GM19238 (cell line): ENCODE results near the gene TTC39B.

Experiments used
- DNase-seq: peaks from one replicate; pipeline ENCODE4 v3.0.0; 2011; ENCODE audit warnings: low spot score; ENCODE audit not compliant: insufficient read length

The TTC39B gene

DNA sequence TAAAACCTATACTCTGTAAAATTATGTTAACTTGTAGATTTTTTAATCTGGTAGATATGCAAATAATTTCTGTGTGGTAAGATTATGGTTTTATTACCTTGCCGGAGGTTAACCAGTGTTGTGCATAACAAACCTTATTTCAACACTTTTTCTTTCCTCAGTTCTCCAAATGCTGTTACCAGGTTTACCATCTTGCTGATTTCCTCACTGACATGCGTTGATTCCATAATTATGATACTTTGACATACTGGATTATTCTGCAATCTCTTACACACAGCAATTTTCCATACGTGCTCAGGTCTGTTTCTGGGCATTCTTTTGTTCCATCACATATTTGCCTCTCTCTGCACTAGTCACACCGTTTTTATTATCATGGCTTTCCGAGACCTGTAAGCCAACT lies 77.6 kb downstream of the TTC39B start:
- DNase-seq = no peak

- DNase-seq = no peak
Observed at GRCh38 chr9:15227491-15227890, 79.5 kb downstream of the TTC39B start.

- DNase-seq = no peak
Observed at GRCh38 chr9:15225564-15226126, 81.4 kb downstream of the TTC39B start.

GRCh38 chr9:15222313-15222712 lies 84.7 kb downstream of the TTC39B start:
- DNase-seq = no peak

GRCh38 chr9:15221746-15222145 lies 85.3 kb downstream of the TTC39B start:
- DNase-seq = no peak

DNA sequence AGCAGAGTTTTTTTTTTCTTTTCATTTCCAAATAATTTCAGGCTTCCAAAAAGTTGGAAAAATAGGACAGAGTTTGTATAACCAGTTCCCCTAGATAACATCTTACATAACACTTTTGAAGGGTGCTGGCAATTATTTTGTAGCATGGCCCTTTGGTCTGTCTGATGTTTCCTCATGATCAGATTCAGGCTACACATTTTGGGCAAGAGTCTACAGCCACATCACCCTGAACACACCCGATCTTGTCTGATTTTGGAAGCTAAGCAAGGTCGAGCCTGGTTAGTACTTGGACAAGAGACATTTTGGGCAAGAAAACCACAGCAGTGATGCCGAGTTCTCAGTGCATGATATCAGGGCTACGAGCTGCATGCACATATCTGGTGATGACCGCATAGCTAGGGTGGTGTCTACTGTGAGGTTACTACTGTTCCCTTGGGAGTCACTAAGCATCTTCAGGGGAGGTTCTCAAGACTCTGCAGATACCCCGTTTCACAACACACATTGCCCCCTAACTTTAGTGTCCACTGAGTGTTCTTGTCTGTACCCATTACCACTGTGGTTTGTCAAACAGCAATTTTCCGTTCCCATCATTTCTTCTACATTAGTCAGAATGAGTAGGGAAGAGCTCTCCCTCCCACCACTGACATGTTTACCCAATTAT lies 86.2 kb downstream of the TTC39B start:
- no peak for DNase-seq

DNA sequence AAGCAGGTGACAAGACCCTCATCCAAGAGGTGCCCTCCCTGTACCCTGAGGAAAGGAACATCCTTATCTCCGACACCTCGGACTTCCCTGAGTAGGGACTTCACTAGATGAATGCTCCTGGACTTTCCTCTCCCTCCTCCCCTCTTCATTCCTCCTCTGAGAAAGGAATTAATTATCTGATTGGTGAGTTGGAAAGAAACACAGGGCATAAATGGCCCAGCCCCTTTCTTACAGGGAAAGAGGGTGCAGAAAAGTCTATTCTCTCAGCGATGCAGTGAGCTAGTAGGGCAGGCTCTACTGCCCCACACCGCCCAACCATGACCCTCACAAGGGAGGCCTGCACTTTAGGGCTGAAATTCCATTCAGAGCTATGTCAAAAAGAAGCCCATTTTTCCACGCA lies 87.5 kb downstream of the TTC39B start:
- DNase-seq = no peak

DNA sequence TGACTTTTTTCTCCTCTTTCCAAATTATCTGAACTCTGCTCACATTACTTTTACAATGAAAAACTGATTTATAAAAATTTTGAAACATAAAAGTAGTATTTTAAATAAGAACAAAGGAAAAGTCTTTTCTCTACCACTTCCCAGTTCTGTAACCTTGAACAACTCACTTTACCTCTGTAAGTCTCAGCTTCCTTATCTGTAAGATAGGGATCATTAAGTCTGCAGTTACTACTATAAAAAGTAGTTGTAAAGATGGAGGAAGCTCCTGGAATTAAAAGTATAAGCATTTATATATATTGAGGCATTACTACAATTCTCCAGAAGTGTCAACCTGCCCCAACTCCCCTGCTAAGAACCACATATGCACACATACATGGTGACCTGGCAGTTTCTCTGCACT lies 88.0 kb downstream of the TTC39B start:
- DNase-seq = no peak

DNA sequence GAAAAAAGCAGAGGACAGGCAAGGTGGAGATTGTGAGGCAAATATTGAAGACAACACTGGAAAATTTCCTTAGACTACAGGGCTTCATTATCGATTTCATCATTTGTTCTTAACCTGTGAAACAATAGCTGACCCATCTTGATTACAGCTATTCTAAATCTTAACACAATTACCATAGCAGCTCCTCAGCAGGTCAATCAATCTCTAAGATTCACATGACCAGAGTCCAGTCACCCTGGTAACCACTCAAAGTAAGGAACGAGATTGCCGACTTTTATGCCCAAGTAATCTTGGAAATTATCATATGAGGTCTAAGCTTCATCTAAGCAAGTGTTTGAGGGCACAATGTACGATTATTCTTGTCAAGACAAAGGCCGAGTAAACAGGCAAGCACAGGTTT lies 93.8 kb downstream of the TTC39B start:
- DNase-seq = no peak

GRCh38 chr9:15211815-15212495 lies 95.1 kb downstream of the TTC39B start:
- DNase-seq = no peak

- peak; percentile 14 for DNase-seq
Observed at GRCh38 chr9:15211160-15211814, 95.7 kb downstream of the TTC39B start.

GRCh38 chr9:15206903-15207696 lies 99.9 kb downstream of the TTC39B start:
- DNase-seq = no peak

- DNase-seq = no peak
Observed at GRCh38 chr9:15205632-15206420, 101.2 kb downstream of the TTC39B start.

DNA sequence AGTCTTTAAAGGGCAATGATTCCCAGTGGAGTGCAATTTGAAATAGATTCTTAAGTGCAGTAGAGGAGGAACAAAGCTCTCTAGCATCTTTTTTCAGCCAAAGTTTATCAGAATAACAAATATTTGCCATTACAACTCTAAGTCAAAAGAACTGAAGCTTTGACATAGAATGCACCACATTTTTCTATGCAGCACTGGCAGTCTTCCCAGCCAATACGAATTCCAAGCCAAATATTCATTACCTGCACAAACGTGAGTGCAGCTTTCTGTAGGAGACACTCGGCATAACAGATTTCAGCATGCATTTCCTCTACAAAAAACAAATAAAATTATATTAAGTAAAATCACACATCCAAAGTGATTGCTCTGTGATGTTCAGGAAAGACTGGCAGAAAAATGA lies 103.4 kb downstream of the TTC39B start:
- no peak for DNase-seq

DNA sequence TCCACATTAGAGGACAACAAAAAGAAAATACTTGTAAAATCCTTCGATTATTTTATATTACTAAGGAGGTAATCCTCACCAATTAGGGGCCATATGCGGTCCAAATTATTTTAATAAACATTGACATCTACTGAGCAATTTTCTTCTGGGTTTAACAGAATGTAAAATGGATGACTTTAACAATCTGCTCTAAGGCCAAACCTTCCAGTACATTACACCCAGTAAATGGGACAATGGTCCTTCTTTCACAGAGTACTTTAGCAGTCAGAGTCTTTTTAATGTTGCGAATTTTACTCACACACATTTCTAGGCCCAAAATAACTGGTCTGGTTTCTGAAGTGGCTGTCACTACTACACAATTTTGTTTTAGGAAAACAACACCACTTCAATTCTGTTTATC lies 106.9 kb downstream of the TTC39B start:
- DNase-seq = no peak

GRCh38 chr9:15192856-15193255 lies 114.2 kb downstream of the TTC39B start:
- DNase-seq = no peak

- DNase-seq = no peak
Observed at GRCh38 chr9:15191378-15191777, 115.6 kb downstream of the TTC39B start.

DNA sequence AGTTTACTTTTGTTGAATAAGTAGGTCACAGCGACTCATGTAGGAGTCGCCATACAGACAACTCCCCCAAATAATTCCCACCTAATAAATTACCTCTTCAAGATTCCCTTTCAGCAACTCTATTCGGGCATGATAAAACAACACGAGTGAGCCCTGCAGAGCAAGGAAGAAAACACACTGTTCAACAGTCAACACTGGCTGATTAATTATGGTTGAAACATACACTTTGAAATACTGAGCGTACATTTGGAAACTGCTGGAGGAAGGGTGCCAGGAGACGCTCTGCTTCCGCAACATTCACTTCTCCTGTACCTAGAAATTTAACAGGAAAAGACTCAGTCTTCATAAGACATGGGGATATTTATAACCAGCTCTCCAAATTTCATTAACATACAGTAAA lies 117.5 kb downstream of the TTC39B start:
- no peak for DNase-seq

DNA sequence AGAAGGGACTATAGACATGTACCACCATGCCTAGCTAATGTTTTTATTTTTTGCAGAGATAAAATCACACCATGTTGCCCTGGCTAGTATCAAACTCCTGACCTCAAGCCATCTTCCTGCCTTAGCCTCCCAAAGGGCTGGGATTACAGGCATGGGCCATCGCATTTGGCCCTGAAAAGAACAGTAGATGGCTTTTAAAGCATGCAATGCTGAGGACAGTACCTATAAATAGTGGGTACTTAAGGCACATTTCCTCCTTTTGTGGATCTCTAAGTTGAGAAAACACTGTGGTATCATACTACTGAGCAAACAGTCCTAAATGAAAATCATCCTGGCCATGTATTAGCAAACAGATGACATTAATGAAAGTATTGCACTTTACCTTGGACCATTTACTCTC lies 119.4 kb downstream of the TTC39B start:
- DNase-seq = no peak

- DNase-seq = no peak
Observed at GRCh38 chr9:15182730-15183129, 124.3 kb downstream of the TTC39B start.

GRCh38 chr9:15182101-15182551 lies 124.9 kb downstream of the TTC39B start:
- DNase-seq = no peak
